ENCODE results near the gene C1QL2.

Gene C1QL2

GRCh38 chr2:119174216-119174992, 15.9 kb upstream of the C1QL2 start:
- no peak for TF ChIP-seq SIN3A (IDR thresholded peaks at IDR 0.05; ENCODE audit: borderline replicate concordance, insufficient read depth, low read length)
- no peak for TF ChIP-seq REST (IDR thresholded peaks at IDR 0.05; ENCODE audit: insufficient read depth in 1 of 2, low read depth in 2 of 2, low read length in 2 of 2)
- no peak for TF ChIP-seq FOXP2 (optimal IDR thresholded peaks at IDR 0.05; ENCODE audit: borderline replicate concordance, extremely low read depth, extremely low read length, insufficient read depth)
- no peak for TF ChIP-seq TAF1 (IDR thresholded peaks at IDR 0.05; ENCODE audit: borderline replicate concordance, insufficient read depth, low read length)
- no peak for TF ChIP-seq POLR2AphosphoS5 (IDR thresholded peaks at IDR 0.05; ENCODE audit: low read depth, low read length)

GRCh38 chr2:119173556-119174060, 15.1 kb upstream of the C1QL2 start:
- no peak for TF ChIP-seq POLR2AphosphoS5 (IDR thresholded peaks at IDR 0.05; ENCODE audit: low read depth, low read length)
- TF ChIP-seq TAF1 (IDR thresholded peaks at IDR 0.05; ENCODE audit: borderline replicate concordance, insufficient read depth, low read length) = no peak
- TF ChIP-seq REST (IDR thresholded peaks at IDR 0.05; ENCODE audit: insufficient read depth in 1 of 2, low read depth in 2 of 2, low read length in 2 of 2) = no peak

GRCh38 chr2:119170504-119170903, 12.0 kb upstream of the C1QL2 start:
- TF ChIP-seq SIN3A (IDR thresholded peaks at IDR 0.05; ENCODE audit: borderline replicate concordance, insufficient read depth, low read length) = no peak
- TF ChIP-seq REST (IDR thresholded peaks at IDR 0.05; ENCODE audit: insufficient read depth in 1 of 2, low read depth in 2 of 2, low read length in 2 of 2) = no peak
- no peak for TF ChIP-seq POLR2AphosphoS5 (IDR thresholded peaks at IDR 0.05; ENCODE audit: low read depth, low read length)
- no peak for TF ChIP-seq FOXP2 (optimal IDR thresholded peaks at IDR 0.05; ENCODE audit: borderline replicate concordance, extremely low read depth, extremely low read length, insufficient read depth)
- TF ChIP-seq TAF1 (IDR thresholded peaks at IDR 0.05; ENCODE audit: borderline replicate concordance, insufficient read depth, low read length) = no peak

- TF ChIP-seq FOXP2 (optimal IDR thresholded peaks at IDR 0.05; ENCODE audit: borderline replicate concordance, extremely low read depth, extremely low read length, insufficient read depth) (no peak), TAF1 (IDR thresholded peaks at IDR 0.05; ENCODE audit: borderline replicate concordance, insufficient read depth, low read length) (no peak), POLR2AphosphoS5 (IDR thresholded peaks at IDR 0.05; ENCODE audit: low read depth, low read length) (no peak), SIN3A (IDR thresholded peaks at IDR 0.05; ENCODE audit: borderline replicate concordance, insufficient read depth, low read length) (no peak), REST (IDR thresholded peaks at IDR 0.05; ENCODE audit: insufficient read depth in 1 of 2, low read depth in 2 of 2, low read length in 2 of 2) (no peak)
Measured at GRCh38 chr2:119169717-119170116, 11.2 kb upstream of the C1QL2 start.

All from PFSK-1 (cell line).